NCI-H187 (cell line): ENCODE results near the gene CHRNA7.
"Not testable (repeated sequence)": the region's sequence is repeated elsewhere in the genome, so short reads cannot be mapped to it uniquely, and the experiment has no call there.

Source experiments
- DNase-seq, 2 experiments: peaks; one replicate each; lab custom pipeline; 2025; lab: John Stamatoyannopoulos, UW

Gene CHRNA7

GRCh38 chr15:32193780-32194179 lies 163.5 kb downstream of the CHRNA7 start:
- not testable (repeated sequence) for DNase-seq

GRCh38 chr15:32196206-32196605 lies 165.9 kb downstream of the CHRNA7 start:
- not testable (repeated sequence) for DNase-seq

- not testable (repeated sequence) for DNase-seq
Observed at GRCh38 chr15:32198938-32199337, 168.6 kb downstream of the CHRNA7 start.

- DNase-seq: not testable (repeated sequence)
Observed at GRCh38 chr15:32209081-32209480, 178.8 kb downstream of the CHRNA7 start.

- no peak for DNase-seq
Observed at GRCh38 chr15:32218666-32219065, 188.4 kb downstream of the CHRNA7 start.
